HTR-8/SVneo (cell line): ENCODE measurements around the gene PLEKHD1.

ENCODE experiments used
- DNase-seq: peaks from one replicate; pipeline ENCODE4 v3.0.0; 2011; ENCODE audit warnings: low spot score, mixed read lengths; ENCODE audit not compliant: insufficient read length
- FAIRE-seq: peaks from 2 replicates; lab custom pipeline; 2011; peaks lifted over from hg19 to GRCh38; lab: Jason Lieb, UNC

PLEKHD1 gene

DNA sequence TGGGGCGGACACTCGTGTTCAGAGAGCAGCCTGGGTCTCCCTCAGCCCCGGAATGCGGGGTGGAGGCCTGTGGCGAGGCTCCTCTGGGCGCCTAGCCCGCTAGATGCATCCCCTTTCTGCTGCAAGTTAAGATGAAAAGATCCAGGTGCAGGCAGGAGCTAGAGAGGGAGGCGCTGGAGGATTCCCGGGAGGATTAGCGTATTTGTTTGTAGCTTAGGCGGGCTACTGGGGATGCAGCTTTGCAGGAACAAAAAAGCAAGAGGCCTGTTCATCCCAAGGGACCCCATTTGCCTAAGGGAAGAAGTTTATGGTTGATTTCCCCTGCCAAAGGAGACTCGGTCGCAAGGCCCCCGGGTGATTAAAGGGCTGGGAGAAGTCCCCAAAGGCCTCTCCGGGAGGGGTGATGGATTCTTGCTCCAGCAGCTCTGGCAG is 89.3 kb downstream of the PLEKHD1 start:
- no peak for FAIRE-seq
- no peak for DNase-seq

DNA sequence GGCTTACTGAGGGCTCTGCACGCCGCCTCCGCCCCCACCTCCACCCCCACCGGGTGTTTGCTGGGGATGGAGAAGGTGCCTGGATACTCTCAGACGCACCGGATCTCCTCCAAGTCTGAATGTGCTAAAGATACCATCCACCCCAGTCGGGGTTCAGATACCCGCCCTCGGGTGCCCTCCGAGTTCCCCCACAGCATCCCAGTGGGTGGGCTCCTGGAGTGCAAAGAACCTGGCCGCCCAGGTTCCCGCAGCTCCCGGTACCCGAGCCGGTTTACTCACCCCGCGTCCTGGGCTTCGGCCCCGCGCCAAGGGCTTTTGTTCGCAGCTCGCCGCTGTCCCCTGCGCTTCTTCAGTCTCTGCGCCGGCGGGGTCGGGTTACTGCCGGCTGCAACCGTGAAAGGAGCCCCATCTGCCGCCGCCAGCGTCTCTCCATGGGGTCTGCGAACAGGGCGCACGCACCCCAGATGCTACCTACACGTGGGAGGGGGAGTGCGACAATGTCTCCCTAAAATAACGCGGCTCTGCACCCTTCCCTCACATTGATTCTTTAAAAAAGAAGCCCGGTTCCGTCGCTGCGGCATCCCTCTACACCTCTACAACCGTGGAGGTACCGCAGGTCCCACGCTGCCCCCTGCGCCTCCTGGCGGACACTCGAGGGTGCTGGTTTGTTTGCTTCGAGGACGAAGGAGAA is 89.9 kb downstream of the PLEKHD1 start, which contains the start of gene CCDC177:
Gene CCDC177 (minus strand): TSS at position 609 of the 691 bp plus-strand sequence. CDS start 1,249 bp downstream, outside the sequence.
- DNase-seq (peak; percentile 95), FAIRE-seq (peak; percentile 92)

DNA sequence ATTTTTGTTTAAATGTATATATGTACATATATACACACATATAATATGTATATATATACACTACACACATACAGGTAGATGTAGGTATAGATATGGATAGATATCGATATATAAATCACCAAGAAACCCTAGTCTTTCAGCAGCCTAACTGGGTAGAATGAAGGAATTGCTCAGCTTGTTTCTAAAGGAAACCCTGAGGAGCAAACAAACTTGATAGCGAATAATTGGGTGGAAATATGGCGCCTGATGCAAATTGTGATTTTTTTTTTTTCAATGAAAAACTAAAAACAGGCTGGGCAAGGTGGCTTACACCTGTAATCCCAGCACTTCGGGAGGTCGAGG is 90.4 kb downstream of the PLEKHD1 start:
- no peak for DNase-seq
- no peak for FAIRE-seq

DNA sequence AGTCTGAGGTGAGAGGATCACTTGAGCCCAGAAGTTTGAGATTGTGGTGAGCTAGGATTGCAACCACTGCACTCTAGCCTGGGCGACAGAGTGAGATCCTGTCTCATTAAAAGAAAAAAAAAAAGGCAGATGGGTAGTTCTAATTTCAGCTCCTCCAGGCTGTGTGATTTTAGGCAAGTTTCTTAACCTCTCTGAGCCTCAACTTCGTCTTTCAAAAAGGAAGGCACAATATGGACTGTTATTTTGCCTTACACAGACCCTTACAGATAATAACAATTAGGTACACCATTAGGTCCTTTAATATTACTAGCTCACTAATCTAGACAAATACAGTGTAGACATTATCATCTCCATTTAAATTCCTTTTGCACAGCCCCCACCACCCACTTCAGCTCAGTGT is 94.9 kb downstream of the PLEKHD1 start:
- DNase-seq (no peak), FAIRE-seq (no peak)

DNA sequence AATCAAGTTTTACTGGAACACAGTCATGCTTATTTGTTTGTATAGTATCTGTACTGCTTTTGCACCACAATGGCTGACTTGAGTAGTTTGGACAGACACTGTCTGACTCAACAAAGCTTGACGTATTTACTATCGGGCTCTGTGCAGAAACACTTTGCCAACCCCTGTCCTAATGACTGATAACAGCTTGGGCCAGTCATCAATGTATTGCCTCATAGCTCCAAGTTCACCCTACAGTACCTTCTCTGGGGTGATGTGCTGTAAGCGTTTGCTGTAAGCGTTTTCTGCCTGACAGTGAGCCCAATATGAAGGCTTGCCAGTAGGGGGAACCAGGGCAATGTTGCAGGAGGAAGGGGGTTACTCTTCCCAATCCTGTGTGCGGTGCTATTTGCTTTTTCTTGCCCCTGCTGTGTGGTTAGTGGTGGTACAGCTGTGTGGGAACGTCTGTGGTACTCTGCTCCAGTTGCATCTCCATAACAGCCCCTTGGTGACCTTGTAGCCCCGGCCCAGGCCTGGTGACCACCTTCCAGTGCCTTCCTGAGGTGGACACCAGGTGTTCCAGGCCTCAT is 95.6 kb downstream of the PLEKHD1 start:
- FAIRE-seq (peak; percentile 89), DNase-seq (peak; percentile 79)
